Naive B cell (primary cell): Measurements from ENCODE around the gene FOXO3. TPM values are rescaled to one million over a fixed set of nuclear protein-coding genes. Genes with fewer than 3 reads are reported as not detected.

ENCODE experiments used
- ATAC-seq, 2 donors: fragments of 150-1000 bp; cut with Tn5 transposase; 2 replicates each; pipeline ENCODE4 v1.10.0; 2021; ENCODE audit warnings: low read depth in 2 of 2, mild to moderate bottlenecking in 2 of 2, moderate library complexity in 2 of 2
- DNase-seq: peaks from one replicate; pipeline ENCODE4 v3.0.0; 2022
- H3K27ac Mint-ChIP-seq, 6 donors: one replicate each; pipeline ENCODE4 v1.8.0; 2020 to 2022; ENCODE audit warnings: mild to moderate bottlenecking in 6 of 6, mixed read lengths in 6 of 6, moderate library complexity in 5 of 6, inconsistent platforms in 2 of 6
- H3K27me3 Mint-ChIP-seq, 3 donors: one replicate each; pipeline ENCODE4 v1.8.0; 2021 to 2022; ENCODE audit warnings: mixed read lengths in 3 of 3, mild to moderate bottlenecking in 1 of 3
- H3K36me3 Mint-ChIP-seq, 2 donors: one replicate each; pipeline ENCODE4 v1.8.0; 2020 to 2022; ENCODE audit warnings: mixed read lengths in 2 of 2, inconsistent platforms in 1 of 2, mild to moderate bottlenecking in 1 of 2
- H3K4me1 Mint-ChIP-seq, 3 donors: one replicate each; pipeline ENCODE4 v1.8.0; 2020 to 2022; ENCODE audit warnings: mixed read lengths in 3 of 3, inconsistent platforms in 1 of 3, mild to moderate bottlenecking in 1 of 3, moderate library complexity in 1 of 3
- H3K4me3 Mint-ChIP-seq, 8 donors: one replicate each; pipeline ENCODE4 v1.8.0; 2020 to 2022; ENCODE audit warnings: mild to moderate bottlenecking in 8 of 8, mixed read lengths in 8 of 8, moderate library complexity in 8 of 8, inconsistent platforms in 2 of 8
- H3K9me3 Mint-ChIP-seq, 7 donors: one replicate each; pipeline ENCODE4 v1.8.0; 2020 to 2022; ENCODE audit warnings: mixed read lengths in 7 of 7, mild to moderate bottlenecking in 5 of 7, inconsistent platforms in 2 of 7, moderate library complexity in 1 of 7
- polyA plus RNA-seq, 6 donors: library from polyadenylated mRNA; unstranded; fragments of 300-500 nt; fragmentation: Illumina TruSeq; gene quantifications; one replicate each; pipeline ENCODE4 v1.2.3, GENCODE V29; 2021; ENCODE audit warnings: low read depth in 6 of 6

Gene FOXO3
- polyA plus RNA-seq, 6 donors from 2014 or later, result 9.9 to 25.6 (median 13.6) TPM

DNA sequence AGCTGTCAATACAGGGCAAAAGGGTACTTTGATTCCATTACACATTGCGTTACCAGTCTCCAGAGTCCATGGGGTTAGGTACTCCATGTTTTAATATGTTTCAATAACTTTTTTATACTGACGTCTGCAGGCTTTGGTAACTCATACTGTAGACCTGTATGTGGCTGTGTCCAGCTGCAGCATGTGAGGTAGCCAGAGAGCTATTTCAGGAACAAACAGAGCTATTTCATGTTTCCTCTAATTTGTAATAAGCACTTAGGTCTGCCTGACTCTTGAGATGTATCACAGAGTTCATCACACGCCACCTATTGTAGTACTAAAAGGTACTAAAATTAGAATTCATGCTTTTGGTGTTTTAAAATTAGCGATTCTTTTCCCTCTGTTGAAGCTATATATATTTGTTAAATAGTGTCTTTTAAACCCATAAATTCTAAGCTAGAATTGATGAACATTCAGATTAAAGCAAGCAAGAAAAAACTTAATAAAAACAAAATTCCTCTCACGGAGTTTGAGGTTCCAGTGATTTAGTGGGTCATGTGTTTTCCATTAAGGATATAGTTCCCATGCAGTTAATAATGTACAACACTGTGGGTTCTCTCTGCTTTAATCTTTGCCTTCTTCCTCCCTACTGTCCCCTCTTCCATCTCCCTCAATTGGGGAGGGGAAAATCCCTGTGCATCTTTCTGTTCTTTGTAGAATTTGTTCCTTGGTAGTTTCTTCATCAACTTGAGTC is 37.0 kb downstream of the FOXO3 start:
- Mint-ChIP-seq H3K27me3 (no peaks in the 10 kb centered on the region), H3K36me3 (no peaks in the 10 kb centered on the region), H3K4me3 (no peak overlapping the region), H3K27ac (peak overlapping the region in 1 of 6 donors; percentile 69), H3K9me3 (no peaks in the 10 kb centered on the region), H3K4me1 (peaks cover 29 to 43% (median 40%) of the 10 kb centered on the region in 3 donors)
- no peak for ATAC-seq
- no peak for DNase-seq

DNA sequence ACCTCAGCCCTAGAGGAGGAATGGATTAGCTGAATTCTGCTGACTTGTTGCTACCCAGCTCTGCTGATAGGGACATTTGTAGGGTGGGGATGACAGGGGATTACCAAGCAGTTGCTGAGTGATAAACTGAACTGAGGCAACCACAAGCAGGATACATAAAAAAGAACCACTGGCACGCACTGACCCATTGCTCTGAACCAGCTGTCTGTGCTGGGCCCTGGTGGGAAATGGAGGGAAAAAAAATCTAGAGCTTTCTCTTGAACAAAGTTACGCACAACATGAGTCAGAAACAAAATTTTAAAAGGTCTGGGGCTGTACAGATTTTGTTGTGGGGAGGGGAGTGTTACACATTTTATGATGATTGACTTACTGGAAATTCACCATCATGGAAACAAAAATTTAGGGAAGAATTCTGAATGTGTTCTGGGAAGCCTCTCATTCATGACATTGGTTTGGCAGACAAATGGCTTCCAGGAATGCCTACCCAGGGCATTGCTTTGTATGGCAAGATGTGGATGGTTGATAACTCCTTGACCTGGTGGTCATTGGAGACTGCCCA is 37.7 kb downstream of the FOXO3 start:
- Mint-ChIP-seq H3K36me3 (no peaks in the 10 kb centered on the region), H3K4me1 (peaks cover 22 to 37% (median 34%) of the 10 kb centered on the region in 3 donors), H3K4me3 (no peak overlapping the region), H3K27ac (peak overlapping the region in 2 of 6 donors; percentile 41 to 69), H3K9me3 (no peaks in the 10 kb centered on the region), H3K27me3 (no peaks in the 10 kb centered on the region)
- DNase-seq (no peak), ATAC-seq (peak; percentile 23 to 45)

DNA sequence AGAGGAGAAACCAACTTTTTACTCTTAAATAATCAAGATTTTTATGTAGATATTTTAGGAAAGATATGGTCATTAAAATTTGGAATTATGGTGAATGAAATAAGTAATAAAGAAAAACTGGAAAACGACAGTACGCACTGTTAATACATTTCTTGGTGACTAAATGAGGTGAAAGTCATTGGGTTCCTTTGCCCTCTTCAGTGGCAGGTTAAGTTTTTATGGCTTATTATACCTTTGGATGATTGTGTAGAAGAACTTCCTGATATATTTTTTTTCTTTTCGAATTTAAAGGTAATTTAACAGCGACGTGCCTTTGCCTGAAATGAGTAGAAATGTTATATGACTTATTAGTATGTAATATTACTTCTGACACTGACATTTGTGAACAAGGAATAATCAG is 43.4 kb downstream of the FOXO3 start:
- ATAC-seq, result no peak
- H3K27ac Mint-ChIP-seq, result no peak overlapping the region
- DNase-seq, result no peak
- no peak overlapping the region for H3K4me3 Mint-ChIP-seq
- H3K36me3 Mint-ChIP-seq, result no peaks in the 10 kb centered on the region
- no peaks in the 10 kb centered on the region for H3K9me3 Mint-ChIP-seq
- peaks cover 4 to 16% (median 10%) of the 10 kb centered on the region in 3 donors for H3K4me1 Mint-ChIP-seq
- no peaks in the 10 kb centered on the region for H3K27me3 Mint-ChIP-seq

GRCh38 chr6:108606250-108606690 is 45.6 kb downstream of the FOXO3 start:
- H3K27me3 Mint-ChIP-seq, result no peaks in the 10 kb centered on the region
- peak overlapping the region in 2 of 6 donors; percentile 39 to 74 for H3K27ac Mint-ChIP-seq
- peaks cover 2 to 18% (median 14%) of the 10 kb centered on the region in 3 donors for H3K4me1 Mint-ChIP-seq
- no peak overlapping the region for H3K4me3 Mint-ChIP-seq
- DNase-seq (no peak), ATAC-seq (no peak)
- peaks cover 0 to under 1% (median 0%) of the 10 kb centered on the region in 7 donors for H3K9me3 Mint-ChIP-seq
- no peaks in the 10 kb centered on the region for H3K36me3 Mint-ChIP-seq

- no peaks in the 10 kb centered on the region for H3K27me3 Mint-ChIP-seq
- H3K36me3 Mint-ChIP-seq, result peaks cover 0 to 6% of the 10 kb centered on the region in 2 donors
- DNase-seq, result no peak
- peaks cover 2 to 14% (median 14%) of the 10 kb centered on the region in 3 donors for H3K4me1 Mint-ChIP-seq
- no peak overlapping the region for H3K4me3 Mint-ChIP-seq
- no peak for ATAC-seq
- H3K9me3 Mint-ChIP-seq, result peaks cover 0 to 15% (median 8%) of the 10 kb centered on the region in 7 donors
- no peak overlapping the region for H3K27ac Mint-ChIP-seq
Observed at GRCh38 chr6:108608453-108609275, 47.9 kb downstream of the FOXO3 start.

- no peak for ATAC-seq
- DNase-seq, result no peak
- H3K36me3 Mint-ChIP-seq, result peaks cover 0 to 6% of the 10 kb centered on the region in 2 donors
- H3K9me3 Mint-ChIP-seq, result peaks cover 0 to 15% (median 8%) of the 10 kb centered on the region in 7 donors
- no peaks in the 10 kb centered on the region for H3K27me3 Mint-ChIP-seq
- no peak overlapping the region for H3K4me3 Mint-ChIP-seq
- H3K27ac Mint-ChIP-seq, result no peak overlapping the region
- H3K4me1 Mint-ChIP-seq, result peaks cover 2 to 18% (median 14%) of the 10 kb centered on the region in 3 donors
Observed at GRCh38 chr6:108609276-108609769, 48.6 kb downstream of the FOXO3 start.

DNA sequence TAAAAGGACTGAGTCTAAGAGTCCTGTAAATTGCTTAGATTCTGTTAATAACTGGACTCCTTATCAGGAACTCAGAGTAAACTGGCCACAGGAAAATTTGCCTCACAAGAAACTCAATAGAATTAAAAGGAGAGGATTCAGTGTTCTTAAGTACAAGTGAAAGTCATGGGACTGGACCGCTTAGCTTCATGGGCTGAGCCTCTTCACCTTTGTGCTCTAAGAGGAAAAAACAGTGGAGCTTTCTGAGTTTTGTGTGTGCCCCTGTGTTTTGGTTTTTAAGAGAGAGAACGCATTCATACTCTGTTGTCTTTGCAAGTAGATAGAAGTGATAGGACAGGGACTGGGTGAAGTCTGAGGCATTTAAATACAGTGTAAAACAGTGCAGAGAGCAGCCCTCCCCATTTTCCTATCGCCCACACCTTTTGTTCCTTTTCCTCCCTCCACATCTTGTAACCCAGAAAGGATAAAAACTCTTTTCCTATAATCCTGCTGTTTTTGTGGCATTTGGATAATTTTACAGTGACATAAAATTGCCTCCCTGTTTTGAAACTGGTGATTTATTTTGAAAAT is 49.6 kb downstream of the FOXO3 start:
- H3K9me3 Mint-ChIP-seq, result peaks cover 0 to 15% (median 8%) of the 10 kb centered on the region in 7 donors
- no peak overlapping the region for H3K27ac Mint-ChIP-seq
- H3K27me3 Mint-ChIP-seq, result no peaks in the 10 kb centered on the region
- ATAC-seq (no peak), DNase-seq (no peak)
- H3K4me3 Mint-ChIP-seq, result no peak overlapping the region
- peaks cover 2 to 22% (median 22%) of the 10 kb centered on the region in 3 donors for H3K4me1 Mint-ChIP-seq
- peaks cover 0 to 6% of the 10 kb centered on the region in 2 donors for H3K36me3 Mint-ChIP-seq

- Mint-ChIP-seq H3K27ac (no peak overlapping the region), H3K4me3 (no peak overlapping the region), H3K4me1 (peaks cover 2 to 25% (median 18%) of the 10 kb centered on the region in 3 donors), H3K9me3 (peaks cover 0 to 15% (median 8%) of the 10 kb centered on the region in 7 donors), H3K27me3 (no peaks in the 10 kb centered on the region), H3K36me3 (peaks cover 0 to 6% of the 10 kb centered on the region in 2 donors)
- no peak for DNase-seq
- no peak for ATAC-seq
Observed at GRCh38 chr6:108610957-108611586, 50.4 kb downstream of the FOXO3 start.

DNA sequence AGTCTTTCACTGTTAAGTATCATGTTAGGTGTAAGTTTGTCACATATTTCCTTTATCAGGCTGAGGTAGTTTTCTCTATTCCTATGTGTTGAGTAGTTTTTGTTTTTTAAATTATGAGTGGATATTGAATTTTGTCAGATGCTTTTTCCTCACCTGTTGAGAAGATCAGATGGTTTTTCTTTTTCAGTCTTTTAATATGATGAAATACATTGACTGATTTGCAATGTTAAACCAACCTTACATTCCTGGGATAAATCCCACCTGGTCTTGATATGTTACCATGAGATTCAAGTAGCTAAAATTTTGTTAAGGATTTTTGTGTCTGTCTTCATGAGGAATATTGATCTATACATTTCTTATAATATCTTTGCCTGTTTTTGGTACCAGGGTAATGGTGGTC is 52.1 kb downstream of the FOXO3 start:
- no peaks in the 10 kb centered on the region for H3K27me3 Mint-ChIP-seq
- ATAC-seq (no peak), DNase-seq (no peak)
- peaks cover 0 to 25% (median 18%) of the 10 kb centered on the region in 3 donors for H3K4me1 Mint-ChIP-seq
- no peak overlapping the region for H3K27ac Mint-ChIP-seq
- H3K36me3 Mint-ChIP-seq, result peaks cover 0 to 6% of the 10 kb centered on the region in 2 donors
- H3K4me3 Mint-ChIP-seq, result no peak overlapping the region
- H3K9me3 Mint-ChIP-seq, result peaks cover 0 to 15% (median 8%) of the 10 kb centered on the region in 7 donors

DNA sequence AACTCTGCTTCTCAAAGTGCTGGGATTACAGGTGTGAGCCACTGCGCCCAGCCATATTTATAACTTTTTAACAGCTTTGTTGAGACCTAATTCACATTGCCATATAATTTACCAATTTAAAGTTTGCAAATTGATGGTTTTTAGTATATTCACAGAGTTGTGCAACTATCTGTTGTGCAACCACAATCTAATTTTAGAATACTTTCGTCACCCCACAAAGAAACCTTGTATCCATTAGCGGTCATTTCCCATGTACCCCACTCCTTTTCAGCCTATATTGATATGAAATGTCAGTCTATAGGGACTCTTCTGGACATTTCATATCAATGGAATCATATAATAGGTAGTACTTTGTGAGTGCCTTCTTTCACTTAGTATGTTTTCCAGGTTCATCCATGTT is 55.8 kb downstream of the FOXO3 start:
- no peak for ATAC-seq
- H3K36me3 Mint-ChIP-seq, result peaks cover 0 to 6% of the 10 kb centered on the region in 2 donors
- DNase-seq, result no peak
- H3K27me3 Mint-ChIP-seq, result no peaks in the 10 kb centered on the region
- peaks cover 0 to 14% (median 8%) of the 10 kb centered on the region in 7 donors for H3K9me3 Mint-ChIP-seq
- no peak overlapping the region for H3K4me3 Mint-ChIP-seq
- peaks cover 20 to 37% (median 28%) of the 10 kb centered on the region in 3 donors for H3K4me1 Mint-ChIP-seq
- H3K27ac Mint-ChIP-seq, result no peak overlapping the region

GRCh38 chr6:108616973-108617372 is 56.3 kb downstream of the FOXO3 start:
- no peak overlapping the region for H3K4me3 Mint-ChIP-seq
- H3K4me1 Mint-ChIP-seq, result peaks cover 24 to 41% (median 32%) of the 10 kb centered on the region in 3 donors
- no peak for DNase-seq
- no peak overlapping the region for H3K27ac Mint-ChIP-seq
- no peaks in the 10 kb centered on the region for H3K27me3 Mint-ChIP-seq
- no peak for ATAC-seq
- peaks cover 0 to 14% (median 8%) of the 10 kb centered on the region in 7 donors for H3K9me3 Mint-ChIP-seq
- peaks cover 0 to 6% of the 10 kb centered on the region in 2 donors for H3K36me3 Mint-ChIP-seq

- Mint-ChIP-seq H3K27me3 (no peaks in the 10 kb centered on the region), H3K4me3 (peak overlapping the region in 1 of 8 donors; percentile 27), H3K27ac (peak overlapping the region in 2 of 6 donors; percentile 4 to 9)
Observed at GRCh38 chr6:108618623-108619152, 58.0 kb downstream of the FOXO3 start.

More at GRCh38 chr6:108618623-108619152, 58.0 kb downstream of the FOXO3 start:
- DNase-seq (no peak), ATAC-seq (no peak)
- Mint-ChIP-seq H3K9me3 (peaks cover 0 to under 1% (median 0%) of the 10 kb centered on the region in 7 donors), H3K4me1 (peaks cover 34 to 52% (median 48%) of the 10 kb centered on the region in 3 donors), H3K36me3 (no peaks in the 10 kb centered on the region)
